C4-2B (cell line): Measurements from ENCODE around the gene TGM1.
A peak's percentile ranks its signal among the peaks of the same experiment; 100 is the strongest.

Experiments
- H3K27ac ChIP-seq: fragments of 450-650 bp; 2 replicates; pipeline ENCODE4 v1.5.1; 2017
- ZFX ChIP-seq: fragments of 450-650 bp; IDR thresholded peaks from 2 replicates; pipeline ENCODE4 v1.6.1; 2017
- TF ChIP-seq, protein P1 (sequence below): fragments of 450-650 bp; conservative IDR thresholded peaks from 2 replicates; pipeline ENCODE4 v1.5.1; 2017; ENCODE audit warnings: mild to moderate bottlenecking

The TGM1 gene

DNA sequence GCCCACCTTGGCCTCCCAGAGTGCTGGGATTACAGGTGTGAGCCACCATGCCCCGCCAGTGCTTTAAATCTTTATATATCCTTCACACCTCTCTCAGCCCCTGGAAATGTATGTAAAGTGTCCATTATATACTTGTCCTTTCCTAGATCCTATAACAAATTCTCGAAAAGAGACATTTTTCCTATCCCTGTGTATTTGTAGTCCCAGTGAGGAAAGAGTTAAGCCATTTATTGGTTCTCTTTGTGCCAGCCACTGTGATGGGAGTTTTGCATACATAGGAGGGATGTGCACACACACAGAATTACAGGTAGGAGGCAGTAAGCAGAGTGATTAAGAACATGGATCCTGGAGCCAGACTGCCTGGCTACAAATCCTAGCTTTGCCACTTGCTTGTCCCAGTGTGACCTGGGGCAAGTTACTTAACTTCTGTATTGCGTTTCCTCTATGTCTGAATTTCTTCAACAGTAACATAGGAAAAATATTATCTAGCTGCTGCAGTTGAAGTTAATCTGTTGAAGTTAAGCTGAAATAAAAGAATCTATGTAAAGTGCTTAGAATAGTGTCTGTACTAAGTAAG lies 10.5 kb upstream of the TGM1 start:
- TF ChIP-seq, protein P1, sequence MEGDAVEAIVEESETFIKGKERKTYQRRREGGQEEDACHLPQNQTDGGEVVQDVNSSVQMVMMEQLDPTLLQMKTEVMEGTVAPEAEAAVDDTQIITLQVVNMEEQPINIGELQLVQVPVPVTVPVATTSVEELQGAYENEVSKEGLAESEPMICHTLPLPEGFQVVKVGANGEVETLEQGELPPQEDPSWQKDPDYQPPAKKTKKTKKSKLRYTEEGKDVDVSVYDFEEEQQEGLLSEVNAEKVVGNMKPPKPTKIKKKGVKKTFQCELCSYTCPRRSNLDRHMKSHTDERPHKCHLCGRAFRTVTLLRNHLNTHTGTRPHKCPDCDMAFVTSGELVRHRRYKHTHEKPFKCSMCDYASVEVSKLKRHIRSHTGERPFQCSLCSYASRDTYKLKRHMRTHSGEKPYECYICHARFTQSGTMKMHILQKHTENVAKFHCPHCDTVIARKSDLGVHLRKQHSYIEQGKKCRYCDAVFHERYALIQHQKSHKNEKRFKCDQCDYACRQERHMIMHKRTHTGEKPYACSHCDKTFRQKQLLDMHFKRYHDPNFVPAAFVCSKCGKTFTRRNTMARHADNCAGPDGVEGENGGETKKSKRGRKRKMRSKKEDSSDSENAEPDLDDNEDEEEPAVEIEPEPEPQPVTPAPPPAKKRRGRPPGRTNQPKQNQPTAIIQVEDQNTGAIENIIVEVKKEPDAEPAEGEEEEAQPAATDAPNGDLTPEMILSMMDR = no peak
- no peak for TF ChIP-seq ZFX
- no peak overlapping the region for H3K27ac ChIP-seq

GRCh38 chr14:24272467-24272866 lies 9.5 kb upstream of the TGM1 start:
- TF ChIP-seq ZFX = no peak
- TF ChIP-seq, protein P1 = no peak
- H3K27ac ChIP-seq = no peak overlapping the region

DNA sequence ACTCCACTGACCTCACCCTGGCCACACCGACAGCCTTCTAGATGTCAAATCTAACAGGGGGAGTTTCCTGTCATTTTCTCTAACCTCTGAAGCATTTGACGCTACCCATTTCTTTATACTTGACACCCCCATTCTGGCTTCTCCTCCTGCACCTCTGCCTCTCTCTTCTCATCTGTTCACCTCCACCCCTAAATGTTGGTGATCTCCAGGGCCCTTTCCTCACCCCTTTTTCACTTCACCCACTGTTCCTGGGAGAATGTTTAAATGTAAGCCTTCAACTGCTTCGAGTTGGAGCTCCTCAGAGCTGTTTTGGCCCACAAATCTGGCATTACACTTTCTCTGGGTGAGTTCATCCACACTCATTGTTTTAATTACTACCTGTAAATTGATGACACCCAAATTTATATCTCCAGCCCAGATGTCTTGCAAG lies 8.9 kb upstream of the TGM1 start:
- peak overlapping the region; percentile 98 for H3K27ac ChIP-seq
- TF ChIP-seq, protein P1 = no peak
- TF ChIP-seq ZFX = no peak

GRCh38 chr14:24271134-24271833 lies 8.3 kb upstream of the TGM1 start, which contains the start of gene RABGGTA:
TSS of gene RABGGTA (minus strand) at chr14:24271597. CDS start at chr14:24271115, 482 bp downstream.
- H3K27ac ChIP-seq = peak within 1 kb of the TSS; percentile 98
- TF ChIP-seq, protein P1 = peak; percentile 86
- no peak for TF ChIP-seq ZFX

DNA sequence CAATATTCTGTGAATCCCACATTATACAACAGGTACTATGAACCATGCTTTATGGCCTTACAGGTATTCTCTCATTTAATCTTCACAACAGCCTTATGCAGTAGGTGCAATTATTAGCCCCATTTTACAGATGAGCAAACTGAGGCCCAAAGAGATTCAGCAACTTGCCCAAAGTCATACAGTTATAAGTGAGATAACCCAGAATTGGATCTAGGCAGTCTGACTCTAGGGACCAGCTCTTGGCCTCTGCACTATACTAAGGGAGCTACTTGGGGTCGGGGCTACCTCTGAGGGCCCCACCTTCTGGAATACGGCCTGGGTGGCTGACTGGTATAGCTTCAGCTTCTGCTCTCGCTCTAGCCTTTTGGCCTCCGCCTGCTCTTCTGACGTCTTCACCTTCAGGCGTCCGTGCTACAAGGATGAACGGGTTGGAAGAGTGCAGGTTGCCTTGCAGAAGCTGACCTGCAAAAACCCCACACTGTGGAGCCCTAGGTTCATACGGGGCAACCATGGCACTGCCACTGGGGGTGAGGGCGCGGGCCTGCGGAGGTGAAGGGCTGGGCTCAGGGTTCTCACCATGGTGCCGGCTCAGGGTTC lies 7.7 kb upstream of the TGM1 start:
- peak overlapping the region; percentile 98 for H3K27ac ChIP-seq
- TF ChIP-seq, protein P1 = no peak
- TF ChIP-seq ZFX = no peak

DNA sequence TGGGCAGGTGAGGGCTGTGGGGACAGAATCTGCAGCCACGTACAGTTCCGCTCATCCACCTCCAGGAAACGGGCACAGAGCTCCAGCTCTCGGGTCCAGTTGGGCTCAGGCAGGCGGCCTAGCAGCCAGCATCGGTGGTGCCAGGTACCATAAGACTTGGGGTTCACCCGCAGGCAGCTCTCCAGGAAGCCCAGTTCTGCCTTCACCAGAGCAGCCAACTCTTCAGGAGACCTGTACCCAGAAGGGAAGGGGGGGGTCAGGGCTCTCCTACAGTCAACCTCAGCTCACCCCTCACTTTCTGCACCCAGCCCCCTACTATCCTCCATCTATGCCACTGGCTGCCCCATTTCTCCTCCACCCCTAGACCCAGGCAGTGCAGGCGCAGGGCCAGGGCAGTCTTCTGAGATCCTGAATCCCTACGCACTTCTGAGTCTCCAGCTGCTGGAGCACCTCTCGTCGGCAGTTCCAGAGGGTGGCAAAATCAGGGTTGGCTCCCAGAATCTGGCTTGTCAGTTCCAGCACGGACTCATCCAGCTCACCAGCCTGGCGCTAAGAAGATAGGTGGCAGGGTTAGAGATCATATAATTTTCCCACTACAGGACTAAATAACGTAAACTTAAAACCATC lies 7.0 kb upstream of the TGM1 start:
- no peak for TF ChIP-seq ZFX
- TF ChIP-seq, protein P1 = no peak
- no peak overlapping the region for H3K27ac ChIP-seq

DNA sequence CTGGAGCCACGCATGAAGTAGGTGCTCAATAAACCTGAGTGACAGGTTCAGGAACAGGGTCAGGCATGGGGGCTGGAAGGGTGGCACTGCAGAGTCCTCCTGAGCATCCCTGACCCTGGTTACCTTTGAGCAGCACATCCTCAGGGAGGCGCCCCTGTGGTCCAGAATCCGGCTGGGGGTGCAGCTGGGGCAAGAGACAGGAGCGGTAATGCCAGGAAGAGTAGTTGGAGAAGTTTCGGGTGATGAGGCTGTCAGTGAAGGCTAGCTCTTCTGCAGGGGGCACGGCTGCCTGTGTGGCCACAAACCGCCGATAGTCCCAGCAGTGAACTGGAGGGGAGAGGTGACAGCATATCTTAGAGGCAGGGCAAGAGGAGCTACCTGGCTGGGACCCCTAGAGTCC lies 6.4 kb upstream of the TGM1 start:
- no peak overlapping the region for H3K27ac ChIP-seq
- no peak for TF ChIP-seq ZFX
- TF ChIP-seq, protein P1 = no peak
